Loucy (cell line): Measurements from ENCODE around the gene CEP97.

Experiments
- H2AFZ ChIP-seq: fragments of 200-600 bp; sonication (generic); 2 replicates; pipeline ENCODE4 v1.6.0; 2016; ENCODE audit warnings: antibody characterized with exemption, mild to moderate bottlenecking, low read length, moderate library complexity
- H3F3A ChIP-seq: fragments of 200-600 bp; 2 replicates; pipeline ENCODE4 v1.6.0; 2016; ENCODE audit warnings: antibody characterized with exemption, low read depth, mild to moderate bottlenecking
- H3K27me3 ChIP-seq: fragments of 200-600 bp; sonication (generic); 2 replicates; pipeline ENCODE4 v1.6.1; 2014; ENCODE audit warnings: low read length, mild to moderate bottlenecking; ENCODE audit not compliant: insufficient read depth, poor library complexity, severe bottlenecking
- H3K36me3 ChIP-seq: fragments of 200-600 bp; sonication (generic); 2 replicates; pipeline ENCODE4 v1.6.1; 2016; ENCODE audit warnings: low read length; ENCODE audit not compliant: insufficient read depth
- H3K4me1 ChIP-seq: fragments of 200-600 bp; sonication (generic); 2 replicates; pipeline ENCODE4 v1.5.1; 2014; ENCODE audit warnings: low read length, mild to moderate bottlenecking; ENCODE audit not compliant: insufficient read depth, poor library complexity, severe bottlenecking
- H3K4me2 ChIP-seq: fragments of 200-600 bp; sonication (generic); 2 replicates; pipeline ENCODE4 v1.6.0; 2014; ENCODE audit warnings: antibody characterized with exemption, low read length, low read depth, mild to moderate bottlenecking; ENCODE audit not compliant: poor library complexity, severe bottlenecking
- H3K4me3 ChIP-seq: fragments of 200-600 bp; sonication (generic); 2 replicates; pipeline ENCODE4 v1.5.1; 2014; ENCODE audit warnings: low read length, mild to moderate bottlenecking, mixed read lengths; ENCODE audit not compliant: poor library complexity, severe bottlenecking
- H3K79me2 ChIP-seq: fragments of 200-600 bp; sonication (generic); 2 replicates; pipeline ENCODE4 v1.6.1; 2014; ENCODE audit warnings: low read length; ENCODE audit not compliant: insufficient read depth
- H3K9ac ChIP-seq: fragments of 200-600 bp; sonication (generic); 2 replicates; pipeline ENCODE4 v1.6.0; 2014; ENCODE audit warnings: mild to moderate bottlenecking, low read depth, low read length, moderate library complexity; ENCODE audit not compliant: poor library complexity, severe bottlenecking
- H3K9me2 ChIP-seq: fragments of 200-600 bp; sonication (generic); replicated peaks from 2 replicates; pipeline ENCODE4 v1.6.1; 2016; ENCODE audit warnings: low read depth, low read length, mixed read lengths
- H3K9me3 ChIP-seq: fragments of 200-600 bp; sonication (generic); 2 replicates; pipeline ENCODE4 v1.6.1; 2014; ENCODE audit warnings: mild to moderate bottlenecking, antibody characterized with exemption, low read length, low read depth; ENCODE audit not compliant: insufficient read depth
- H4K20me1 ChIP-seq: fragments of 200-600 bp; sonication (generic); 2 replicates; pipeline ENCODE4 v1.6.0; 2014; ENCODE audit warnings: antibody characterized with exemption, low read length, mild to moderate bottlenecking; ENCODE audit not compliant: insufficient read depth, poor library complexity, severe bottlenecking
- CTCF ChIP-seq: fragments of 200-600 bp; sonication (generic); conservative IDR thresholded peaks from 2 replicates; pipeline ENCODE4 v1.5.1; 2014; ENCODE audit warnings: mild to moderate bottlenecking, antibody characterized with exemption, low read length
- EZH2phosphoT487 ChIP-seq: fragments of 200-600 bp; IDR thresholded peaks from 2 replicates; pipeline ENCODE4 v1.6.1; 2018; ENCODE audit warnings: antibody characterized with exemption, mild to moderate bottlenecking, moderate library complexity, borderline replicate concordance

The CEP97 gene

DNA sequence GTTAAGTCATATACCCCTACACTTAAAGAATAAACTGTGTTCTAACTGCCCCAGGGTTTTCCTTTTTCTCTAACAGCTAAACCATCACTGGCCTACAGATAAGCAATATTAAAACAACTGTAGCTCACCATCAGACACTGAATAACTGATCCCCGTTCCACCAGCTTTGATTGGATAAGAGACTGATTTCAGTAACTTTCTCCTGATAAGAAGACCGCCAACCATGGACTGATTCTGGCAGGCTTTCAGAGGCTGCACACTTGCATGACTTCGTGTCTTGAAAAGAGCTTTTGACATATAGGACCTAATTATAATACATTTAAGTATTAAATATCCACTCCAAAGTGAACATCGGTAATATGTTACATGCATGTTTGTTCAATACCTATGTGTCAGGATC is 15.3 kb upstream of the CEP97 start:
- no peaks in the 10 kb centered on the region for H3K79me2 ChIP-seq
- no peak overlapping the region for H3K4me3 ChIP-seq
- no peaks in the 10 kb centered on the region for H3F3A ChIP-seq
- H3K36me3 ChIP-seq, result no peaks in the 10 kb centered on the region
- 0 out of 2 replicates have a peak overlapping the region, but pooled peaks have one; percentile 41 for H2AFZ ChIP-seq
- H3K9me3 ChIP-seq, result no peaks in the 10 kb centered on the region
- no peak for TF ChIP-seq EZH2phosphoT487
- no peak for TF ChIP-seq CTCF
- H3K4me1 ChIP-seq, result peaks cover 5% of the 10 kb centered on the region
- H3K4me2 ChIP-seq, result no peak overlapping the region
- no peaks in the 10 kb centered on the region for H3K9me2 ChIP-seq
- H4K20me1 ChIP-seq, result no peaks in the 10 kb centered on the region
- H3K9ac ChIP-seq, result no peak overlapping the region
- no peaks in the 10 kb centered on the region for H3K27me3 ChIP-seq

DNA sequence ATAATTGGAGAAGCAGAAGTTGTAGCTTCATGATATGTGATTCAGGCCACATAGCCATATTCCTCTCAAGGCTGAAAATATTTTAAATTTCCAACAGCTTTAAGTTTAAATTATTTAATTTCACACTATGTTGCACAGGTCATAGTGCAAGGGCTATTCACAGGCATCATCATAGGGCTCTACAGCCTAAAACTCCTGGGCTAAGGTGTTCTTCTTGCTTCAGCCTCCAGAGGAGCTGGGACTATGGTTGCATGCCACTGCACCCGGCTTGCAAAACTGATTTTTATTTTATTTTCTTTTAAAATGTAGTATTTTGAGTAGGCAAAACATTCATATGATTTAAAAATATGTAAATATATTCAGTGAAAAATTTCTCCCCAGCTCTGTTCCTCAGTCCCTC is 6.0 kb upstream of the CEP97 start:
- H2AFZ ChIP-seq, result no peak overlapping the region
- no peaks in the 10 kb centered on the region for H4K20me1 ChIP-seq
- H3K9me2 ChIP-seq, result no peaks in the 10 kb centered on the region
- H3K9me3 ChIP-seq, result no peaks in the 10 kb centered on the region
- no peaks in the 10 kb centered on the region for H3K79me2 ChIP-seq
- H3K4me1 ChIP-seq, result peaks cover 7% of the 10 kb centered on the region
- H3K4me2 ChIP-seq, result no peak overlapping the region
- no peak overlapping the region for H3K9ac ChIP-seq
- H3F3A ChIP-seq, result peaks cover 6% of the 10 kb centered on the region; the same call in 1 of the 2 replicates
- H3K4me3 ChIP-seq, result no peak overlapping the region
- H3K36me3 ChIP-seq, result no peaks in the 10 kb centered on the region
- TF ChIP-seq CTCF (no peak), EZH2phosphoT487 (no peak)
- H3K27me3 ChIP-seq, result no peaks in the 10 kb centered on the region

DNA sequence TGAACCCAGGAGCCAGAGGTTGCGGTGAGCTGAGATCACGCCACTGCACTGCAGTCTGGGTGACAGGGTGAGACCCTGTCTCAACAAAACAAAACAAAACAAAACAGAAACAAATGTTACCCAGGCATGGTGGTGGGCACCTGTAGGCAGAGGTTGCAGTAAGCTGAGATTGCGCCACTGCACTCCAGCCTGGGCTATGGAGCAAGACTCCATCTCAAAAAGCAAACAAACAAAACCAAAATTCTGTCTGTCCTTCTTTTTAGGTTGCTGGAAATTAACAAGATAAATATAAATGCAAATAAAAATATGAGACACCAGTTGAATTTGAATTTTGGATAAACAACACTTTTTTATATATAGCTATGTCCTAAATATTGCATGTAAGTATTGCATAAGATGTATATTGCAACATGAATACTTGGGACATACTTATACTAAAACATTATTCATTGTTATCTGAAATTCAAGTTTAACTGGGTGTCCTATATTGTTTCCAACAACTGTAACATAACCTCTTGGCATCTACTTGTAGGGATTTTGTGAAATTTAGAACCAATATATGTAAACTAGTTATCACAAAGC is 4.7 kb upstream of the CEP97 start:
- H3K4me1 ChIP-seq, result peaks cover 7% of the 10 kb centered on the region
- no peaks in the 10 kb centered on the region for H3K79me2 ChIP-seq
- no peaks in the 10 kb centered on the region for H3K9me2 ChIP-seq
- H3K9ac ChIP-seq, result no peak overlapping the region
- no peaks in the 10 kb centered on the region for H3K36me3 ChIP-seq
- H3K4me3 ChIP-seq, result no peak overlapping the region
- no peak overlapping the region for H2AFZ ChIP-seq
- no peaks in the 10 kb centered on the region for H3K9me3 ChIP-seq
- H4K20me1 ChIP-seq, result no peaks in the 10 kb centered on the region
- H3K4me2 ChIP-seq, result no peak overlapping the region
- TF ChIP-seq EZH2phosphoT487 (no peak), CTCF (no peak)
- H3F3A ChIP-seq, result peaks cover 6% of the 10 kb centered on the region; the same call in 1 of the 2 replicates
- H3K27me3 ChIP-seq, result no peaks in the 10 kb centered on the region
